GM23338 (cell line): ENCODE results near the gene GFRA1. TPM values are rescaled to one million over a fixed set of nuclear protein-coding genes. Genes with fewer than 3 reads are reported as not detected.

ENCODE experiments used
- ATAC-seq: fragments of 200-7000 bp; cut with Tn5 transposase; 3 replicates; pipeline ENCODE4 v1.9.1; 2020
- DNase-seq: peaks from one replicate; pipeline ENCODE4 v3.0.0-alpha.2; 2015; ENCODE audit warnings: low spot score
- H2AFZ ChIP-seq: fragments of 200-600 bp; sonication (generic); 2 replicates; pipeline ENCODE4 v1.8.0; 2016; ENCODE audit warnings: antibody characterized with exemption, mild to moderate bottlenecking, moderate library complexity
- H3F3A ChIP-seq: fragments of 200-600 bp; sonication (generic); replicated peaks from 2 replicates; pipeline ENCODE4 v1.8.0; 2017; ENCODE audit warnings: antibody characterized with exemption, mixed run types, low read depth
- H3K27ac ChIP-seq: fragments of 200-600 bp; sonication (generic); 2 replicates; pipeline ENCODE4 v1.6.1; 2016; ENCODE audit warnings: low read depth
- H3K27me3 ChIP-seq: fragments of 200-600 bp; sonication (generic); 2 replicates; pipeline ENCODE4 v1.8.0; 2016; ENCODE audit warnings: mild to moderate bottlenecking, mixed run types, moderate library complexity; ENCODE audit not compliant: insufficient read depth
- H3K36me3 ChIP-seq: fragments of 200-600 bp; sonication (generic); 2 replicates; pipeline ENCODE4 v1.8.0; 2016; ENCODE audit warnings: mild to moderate bottlenecking; ENCODE audit not compliant: insufficient read depth
- H3K4me1 ChIP-seq: fragments of 200-600 bp; sonication (generic); 2 replicates; pipeline ENCODE4 v1.8.0; 2016; ENCODE audit warnings: mild to moderate bottlenecking, moderate library complexity; ENCODE audit not compliant: insufficient read depth
- H3K4me2 ChIP-seq: fragments of 200-600 bp; sonication (generic); 2 replicates; pipeline ENCODE4 v1.7.1; 2017; ENCODE audit warnings: mixed run types
- H3K4me3 ChIP-seq: fragments of 200-600 bp; sonication (generic); 2 replicates; pipeline ENCODE4 v1.6.1; 2016; ENCODE audit warnings: mixed run types
- H3K79me2 ChIP-seq: fragments of 200-600 bp; sonication (generic); replicated peaks from 2 replicates; pipeline ENCODE4 v1.8.0; 2017; ENCODE audit warnings: mild to moderate bottlenecking; ENCODE audit not compliant: insufficient read depth
- H3K9me2 ChIP-seq: fragments of 200-600 bp; sonication (generic); 2 replicates; pipeline ENCODE4 v1.8.0; 2017; ENCODE audit not compliant: insufficient read depth
- H4K20me1 ChIP-seq: fragments of 200-600 bp; sonication (generic); replicated peaks from 2 replicates; pipeline ENCODE4 v1.8.0; 2017; ENCODE audit warnings: mild to moderate bottlenecking; ENCODE audit not compliant: insufficient read depth
- H3K27ac Mint-ChIP-seq: 2 replicates; pipeline ENCODE4 v1.8.0; 2020; ENCODE audit warnings: inconsistent platforms, mild to moderate bottlenecking, moderate library complexity, mixed read lengths
- H3K27me3 Mint-ChIP-seq: 3 replicates; pipeline ENCODE4 v1.8.0; 2022; ENCODE audit warnings: low read depth, mild to moderate bottlenecking, moderate library complexity, mixed read lengths, inconsistent platforms; ENCODE audit not compliant: insufficient read depth, poor library complexity
- H3K36me3 Mint-ChIP-seq: 3 replicates; pipeline ENCODE4 v1.8.0; 2021; ENCODE audit warnings: low read depth, mild to moderate bottlenecking, inconsistent platforms, moderate library complexity, mixed read lengths
- H3K4me1 Mint-ChIP-seq: 3 replicates; pipeline ENCODE4 v1.8.0; 2020; ENCODE audit warnings: mild to moderate bottlenecking, inconsistent platforms, mixed read lengths
- H3K4me3 Mint-ChIP-seq: 3 replicates; pipeline ENCODE4 v1.8.0; 2021; ENCODE audit warnings: moderate library complexity, mild to moderate bottlenecking, inconsistent platforms, mixed read lengths
- H3K9me3 Mint-ChIP-seq: 3 replicates; pipeline ENCODE4 v1.8.0; 2020; ENCODE audit warnings: moderate library complexity, mild to moderate bottlenecking, inconsistent platforms, mixed read lengths
- CREB1 ChIP-seq: fragments of 250-450 bp; sonication (Bioruptor Pico); IDR thresholded peaks from 2 replicates; pipeline ENCODE4 v1.5.0; 2020; ENCODE audit warnings: low read depth, mild to moderate bottlenecking, moderate library complexity
- EZH2 ChIP-seq: fragments of 200-600 bp; sonication (generic); IDR thresholded peaks from one replicate; pipeline ENCODE4 v1.8.0; 2017; ENCODE audit warnings: antibody characterized with exemption, mild to moderate bottlenecking, low read depth; ENCODE audit not compliant: unreplicated experiment
- JUNB ChIP-seq: IDR thresholded peaks from one replicate; pipeline ENCODE4 v1.6.1; 2016; ENCODE audit warnings: antibody characterized with exemption; ENCODE audit not compliant: unreplicated experiment
- ZNF114 ChIP-seq: fragments of 250-450 bp; sonication (Bioruptor Pico); IDR thresholded peaks from 2 replicates; pipeline ENCODE4 v1.5.0; 2020; ENCODE audit warnings: mild to moderate bottlenecking, moderate library complexity
- polyA plus RNA-seq: library from polyadenylated mRNA; unstranded; fragments of >200 nt; fragmentation: Nextera tagmentation; extraction: Ambion mirVana; gene quantifications from 2 replicates; pipeline ENCODE4 v1.2.1, GENCODE V29; 2016
- total RNA-seq: library from RNA; depleted of rRNA; stranded (reverse); fragments of >200 nt; shearing (Covaris generic); gene quantifications from 2 replicates; pipeline ENCODE4 v1.2.3, GENCODE V29; 2014
- TF ChIP-seq, protein P1 (sequence below): IDR thresholded peaks from 2 replicates; pipeline ENCODE4 v1.6.1; 2016; ENCODE audit warnings: antibody characterized with exemption
- TF ChIP-seq, protein P2 (sequence below), 2 experiments: fragments of 200-600 bp in 1 of 2; sonication (generic) in 1 of 2; conservative IDR thresholded peaks; 2 replicates each; pipeline versions ENCODE4 v1.5.1 to v1.6.1; 2016 to 2017; ENCODE audit warnings: antibody characterized with exemption in 2 of 2, low read depth in 2 of 2, mild to moderate bottlenecking in 2 of 2, moderate library complexity in 1 of 2

GFRA1 gene
- total and polyA plus RNA-seq, 2 experiments from 2014 or later = 1.4 to 2.8 TPM

DNA sequence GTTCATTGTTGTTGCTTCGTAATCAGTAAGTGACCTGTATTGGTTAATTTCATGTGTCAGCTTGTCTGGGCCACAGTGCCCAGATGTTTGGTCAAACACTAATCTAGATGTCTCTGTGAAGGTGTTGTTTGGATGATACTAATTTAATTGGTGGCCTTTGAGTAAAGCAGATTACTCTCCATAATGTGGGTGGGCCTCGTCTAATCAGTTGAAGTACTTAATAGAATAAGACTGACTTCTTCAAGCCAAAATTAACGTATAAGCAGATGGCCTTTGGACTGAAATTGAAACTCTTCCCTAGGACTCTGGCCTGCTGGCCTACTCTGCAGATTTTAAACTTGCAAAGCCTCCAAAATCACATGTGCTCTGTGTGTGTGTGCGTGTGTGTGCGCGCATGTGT is 245.7 kb downstream of the GFRA1 start (continued):
- TF ChIP-seq, protein P1, sequence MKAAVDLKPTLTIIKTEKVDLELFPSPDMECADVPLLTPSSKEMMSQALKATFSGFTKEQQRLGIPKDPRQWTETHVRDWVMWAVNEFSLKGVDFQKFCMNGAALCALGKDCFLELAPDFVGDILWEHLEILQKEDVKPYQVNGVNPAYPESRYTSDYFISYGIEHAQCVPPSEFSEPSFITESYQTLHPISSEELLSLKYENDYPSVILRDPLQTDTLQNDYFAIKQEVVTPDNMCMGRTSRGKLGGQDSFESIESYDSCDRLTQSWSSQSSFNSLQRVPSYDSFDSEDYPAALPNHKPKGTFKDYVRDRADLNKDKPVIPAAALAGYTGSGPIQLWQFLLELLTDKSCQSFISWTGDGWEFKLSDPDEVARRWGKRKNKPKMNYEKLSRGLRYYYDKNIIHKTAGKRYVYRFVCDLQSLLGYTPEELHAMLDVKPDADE = no peak
- TF ChIP-seq EZH2 (no peak), ZNF114 (no peak), CREB1 (CRISPR knock-in tag) (no peak)

DNA sequence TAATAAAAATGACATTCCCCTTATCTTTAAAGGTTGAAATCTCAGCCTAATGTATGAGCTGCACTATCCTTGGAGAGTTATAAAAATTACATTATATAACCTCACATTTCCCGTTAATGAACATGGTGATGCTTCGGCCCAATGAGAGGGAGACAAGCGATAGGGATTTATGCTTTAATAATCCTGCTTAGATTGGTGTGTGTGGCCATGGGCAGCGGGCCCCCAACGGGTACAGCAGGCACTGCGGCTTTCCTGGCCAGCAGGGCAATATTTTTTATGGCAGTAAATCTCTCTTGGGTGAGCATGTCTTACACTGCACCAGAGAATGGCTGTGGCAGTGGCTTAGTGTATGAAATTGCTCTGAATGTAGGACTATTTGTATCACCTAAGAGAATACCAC is 246.3 kb downstream of the GFRA1 start:
- no peaks in the 10 kb centered on the region; the same call in 1 of the 2 replicates for H3K9me2 ChIP-seq
- H3F3A ChIP-seq = no peaks in the 10 kb centered on the region
- Mint-ChIP-seq H3K36me3 (no peaks in the 10 kb centered on the region), H3K9me3 (no peaks in the 10 kb centered on the region; the same call in 2 of the 3 replicates), H3K27ac (no peak overlapping the region), H3K27me3 (no peaks in the 10 kb centered on the region), H3K4me1 (no peaks in the 10 kb centered on the region), H3K4me3 (no peak overlapping the region)
- DNase-seq = no peak
- no peak for ATAC-seq
- TF ChIP-seq, protein P1 = no peak
- TF ChIP-seq ZNF114 (no peak), CREB1 (CRISPR knock-in tag) (no peak), JUNB (no peak)
- no peak overlapping the region for H3K4me2 ChIP-seq
- H3K79me2 ChIP-seq = no peaks in the 10 kb centered on the region
- H4K20me1 ChIP-seq = no peaks in the 10 kb centered on the region; the same call in 1 of the 2 replicates
- no peak overlapping the region for H2AFZ ChIP-seq
- no peak overlapping the region for H3K27ac ChIP-seq
- H3K36me3 ChIP-seq = no peaks in the 10 kb centered on the region
- no peaks in the 10 kb centered on the region for H3K4me1 ChIP-seq
- H3K4me3 ChIP-seq = no peak overlapping the region
- no peaks in the 10 kb centered on the region for H3K27me3 ChIP-seq

DNA sequence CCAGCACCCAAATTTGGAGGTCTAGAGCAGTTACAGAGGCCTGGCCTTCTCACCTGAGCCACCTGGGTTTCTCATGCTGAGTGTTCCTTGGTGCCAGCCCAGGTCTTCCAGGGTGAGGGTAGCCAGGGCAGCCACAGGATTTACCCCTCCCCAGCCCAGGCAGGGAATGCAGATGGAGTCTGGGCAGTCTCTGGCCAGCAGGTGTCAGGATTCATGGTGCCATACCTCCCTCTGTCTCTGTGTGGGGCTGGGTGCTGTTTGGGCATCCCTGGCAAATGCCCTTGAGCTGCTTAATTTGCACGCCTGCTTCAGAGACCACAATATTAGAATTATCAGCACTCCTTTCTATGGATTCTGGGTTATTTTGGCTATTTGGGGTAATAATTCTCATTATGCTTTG is 246.7 kb downstream of the GFRA1 start:
- Histone ChIP-seq H3K27ac (no peak overlapping the region), H3K9me2 (no peaks in the 10 kb centered on the region; the same call in 1 of the 2 replicates), H3K36me3 (no peaks in the 10 kb centered on the region), H2AFZ (no peak overlapping the region), H3K4me3 (no peak overlapping the region), H3F3A (no peaks in the 10 kb centered on the region), H3K4me2 (no peak overlapping the region), H3K4me1 (no peaks in the 10 kb centered on the region), H3K79me2 (no peaks in the 10 kb centered on the region), H3K27me3 (no peaks in the 10 kb centered on the region), H4K20me1 (no peaks in the 10 kb centered on the region; the same call in 1 of the 2 replicates)
- H3K36me3 Mint-ChIP-seq = no peaks in the 10 kb centered on the region
- TF ChIP-seq, protein P1 = no peak
- TF ChIP-seq, protein P2, sequence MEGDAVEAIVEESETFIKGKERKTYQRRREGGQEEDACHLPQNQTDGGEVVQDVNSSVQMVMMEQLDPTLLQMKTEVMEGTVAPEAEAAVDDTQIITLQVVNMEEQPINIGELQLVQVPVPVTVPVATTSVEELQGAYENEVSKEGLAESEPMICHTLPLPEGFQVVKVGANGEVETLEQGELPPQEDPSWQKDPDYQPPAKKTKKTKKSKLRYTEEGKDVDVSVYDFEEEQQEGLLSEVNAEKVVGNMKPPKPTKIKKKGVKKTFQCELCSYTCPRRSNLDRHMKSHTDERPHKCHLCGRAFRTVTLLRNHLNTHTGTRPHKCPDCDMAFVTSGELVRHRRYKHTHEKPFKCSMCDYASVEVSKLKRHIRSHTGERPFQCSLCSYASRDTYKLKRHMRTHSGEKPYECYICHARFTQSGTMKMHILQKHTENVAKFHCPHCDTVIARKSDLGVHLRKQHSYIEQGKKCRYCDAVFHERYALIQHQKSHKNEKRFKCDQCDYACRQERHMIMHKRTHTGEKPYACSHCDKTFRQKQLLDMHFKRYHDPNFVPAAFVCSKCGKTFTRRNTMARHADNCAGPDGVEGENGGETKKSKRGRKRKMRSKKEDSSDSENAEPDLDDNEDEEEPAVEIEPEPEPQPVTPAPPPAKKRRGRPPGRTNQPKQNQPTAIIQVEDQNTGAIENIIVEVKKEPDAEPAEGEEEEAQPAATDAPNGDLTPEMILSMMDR (conservative IDR thresholded peaks at IDR 0.05; ENCODE audit: low read depth in 2 of 2) = peak; percentile 47 to 68
- ATAC-seq = peak; percentile 89
- no peak overlapping the region for H3K4me3 Mint-ChIP-seq
- no peaks in the 10 kb centered on the region for H3K27me3 Mint-ChIP-seq
- H3K27ac Mint-ChIP-seq = no peak overlapping the region
- no peaks in the 10 kb centered on the region for H3K4me1 Mint-ChIP-seq
- DNase-seq = peak; percentile 41
- no peaks in the 10 kb centered on the region; the same call in 2 of the 3 replicates for H3K9me3 Mint-ChIP-seq
